ENCODE data around the gene SPRED3.
A peak's percentile ranks its signal among the peaks of the same experiment; 100 is the strongest.
"Not testable (repeated sequence)": the region's sequence is repeated elsewhere in the genome, so short reads cannot be mapped to it uniquely, and the experiment has no call there.

The SPRED3 gene

GRCh38 chr19:38388349-38389100 lies at the start of gene SPRED3:
Gene SPRED3, plus strand, starts transcription at chr19:38388697. Its CDS starts 1,606 bp downstream, at chr19:38390303.
- no peak for DNase-seq

GRCh38 chr19:38339011-38339410 lies 49.5 kb upstream of the SPRED3 start:
- DNase-seq, result not testable (repeated sequence)

GRCh38 chr19:38340927-38341326 lies 47.6 kb upstream of the SPRED3 start:
- DNase-seq, result no peak

- no peak for DNase-seq
These were observed 41.7 kb upstream of the SPRED3 start for GRCh38 chr19:38346837-38347236.

- DNase-seq, result no peak
These were observed 37.6 kb upstream of the SPRED3 start for GRCh38 chr19:38350883-38351282.

GRCh38 chr19:38351865-38352395 lies 36.6 kb upstream of the SPRED3 start:
- DNase-seq, result no peak

GRCh38 chr19:38352611-38353010 lies 35.9 kb upstream of the SPRED3 start:
- no peak for DNase-seq

- no peak for DNase-seq
These were observed 32.5 kb upstream of the SPRED3 start for GRCh38 chr19:38355728-38356725.

- DNase-seq, result no peak
These were observed 30.4 kb upstream of the SPRED3 start for GRCh38 chr19:38358071-38358470.

- no peak for DNase-seq
These were observed 29.1 kb upstream of the SPRED3 start for GRCh38 chr19:38359242-38360021.

- DNase-seq, result no peak
These were observed 28.1 kb upstream of the SPRED3 start for GRCh38 chr19:38360351-38360750.

- DNase-seq, result no peak
These were observed 27.5 kb upstream of the SPRED3 start for GRCh38 chr19:38360839-38361631.

- DNase-seq, result peak; percentile 90
These were observed 26.8 kb upstream of the SPRED3 start for GRCh38 chr19:38361633-38362075.

GRCh38 chr19:38362076-38362945 lies 26.2 kb upstream of the SPRED3 start:
- peak; percentile 87 for DNase-seq

GRCh38 chr19:38362946-38363688 lies 25.4 kb upstream of the SPRED3 start:
- not testable (repeated sequence) for DNase-seq

- no peak for DNase-seq
These were observed 21.5 kb upstream of the SPRED3 start for GRCh38 chr19:38367041-38367440.

GRCh38 chr19:38369584-38369983 lies 18.9 kb upstream of the SPRED3 start:
- DNase-seq, result no peak

- DNase-seq, result no peak
These were observed 18.2 kb upstream of the SPRED3 start for GRCh38 chr19:38370299-38370698.

GRCh38 chr19:38371081-38371480 lies 17.4 kb upstream of the SPRED3 start:
- DNase-seq, result no peak

- no peak for DNase-seq
These were observed 14.6 kb upstream of the SPRED3 start for GRCh38 chr19:38373907-38374331.

Data from hematopoietic multipotent progenitor cell treated with erythropoietin and hydrocortisone succinate and interleukin-3 and kit ligand, for 6 days (in vitro differentiated cells).